GM21447 (cell line): ENCODE data around the gene GDE1.
"Not testable (repeated sequence)": the region's sequence is repeated elsewhere in the genome, so short reads cannot be mapped to it uniquely, and the experiment has no call there.

Experiments
- ATAC-seq: cut with Tn5 transposase; IDR thresholded peaks from one replicate; pipeline ENCODE4 v1.9.1; 2021; ENCODE audit not compliant: unreplicated experiment

The GDE1 gene, protein sequence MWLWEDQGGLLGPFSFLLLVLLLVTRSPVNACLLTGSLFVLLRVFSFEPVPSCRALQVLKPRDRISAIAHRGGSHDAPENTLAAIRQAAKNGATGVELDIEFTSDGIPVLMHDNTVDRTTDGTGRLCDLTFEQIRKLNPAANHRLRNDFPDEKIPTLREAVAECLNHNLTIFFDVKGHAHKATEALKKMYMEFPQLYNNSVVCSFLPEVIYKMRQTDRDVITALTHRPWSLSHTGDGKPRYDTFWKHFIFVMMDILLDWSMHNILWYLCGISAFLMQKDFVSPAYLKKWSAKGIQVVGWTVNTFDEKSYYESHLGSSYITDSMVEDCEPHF

DNA sequence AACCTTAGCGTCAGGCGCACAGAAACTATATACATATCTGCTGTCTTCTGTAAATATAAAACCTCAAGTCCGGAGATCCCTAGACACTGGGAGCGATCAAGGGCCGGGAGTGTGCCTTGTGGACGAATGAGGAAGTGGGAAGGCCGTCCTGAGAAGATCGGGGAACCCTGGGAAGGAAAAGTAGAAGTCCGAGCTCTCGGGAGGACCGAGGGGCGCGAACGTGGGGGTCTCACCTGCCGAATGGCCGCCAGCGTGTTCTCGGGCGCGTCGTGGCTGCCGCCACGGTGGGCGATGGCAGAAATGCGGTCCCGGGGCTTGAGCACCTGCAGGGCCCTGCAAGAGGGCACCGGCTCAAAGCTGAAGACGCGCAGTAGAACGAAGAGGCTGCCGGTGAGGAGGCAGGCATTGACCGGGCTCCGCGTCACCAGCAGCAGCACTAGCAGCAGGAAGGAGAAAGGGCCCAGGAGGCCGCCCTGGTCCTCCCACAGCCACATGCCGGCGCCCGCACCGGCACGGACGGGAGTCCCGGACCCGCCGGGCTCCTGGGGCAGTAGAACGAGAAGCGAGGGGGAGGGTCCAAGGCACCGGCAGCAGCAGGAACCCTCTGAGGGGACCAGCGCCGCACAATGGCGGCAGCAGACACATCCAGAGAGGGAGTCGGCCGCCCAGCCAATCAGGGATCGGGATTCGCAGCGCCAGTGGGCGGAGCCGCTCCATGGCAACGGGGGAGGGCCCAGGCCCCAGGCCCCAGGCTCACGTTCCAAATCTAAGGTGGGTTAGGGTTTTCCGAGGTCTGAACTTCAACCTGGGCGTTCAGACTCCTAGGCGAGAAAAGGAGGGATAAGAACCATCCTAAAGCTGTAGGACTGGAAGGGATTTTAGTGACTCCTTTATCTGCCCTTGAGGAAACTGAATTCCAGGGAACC is at the start of gene GDE1:
Gene GDE1 (minus strand): TSS at position 628 of the 926 bp plus-strand sequence. CDS start 134 bp downstream, at position 494.
- ATAC-seq, result peak; percentile 66

DNA sequence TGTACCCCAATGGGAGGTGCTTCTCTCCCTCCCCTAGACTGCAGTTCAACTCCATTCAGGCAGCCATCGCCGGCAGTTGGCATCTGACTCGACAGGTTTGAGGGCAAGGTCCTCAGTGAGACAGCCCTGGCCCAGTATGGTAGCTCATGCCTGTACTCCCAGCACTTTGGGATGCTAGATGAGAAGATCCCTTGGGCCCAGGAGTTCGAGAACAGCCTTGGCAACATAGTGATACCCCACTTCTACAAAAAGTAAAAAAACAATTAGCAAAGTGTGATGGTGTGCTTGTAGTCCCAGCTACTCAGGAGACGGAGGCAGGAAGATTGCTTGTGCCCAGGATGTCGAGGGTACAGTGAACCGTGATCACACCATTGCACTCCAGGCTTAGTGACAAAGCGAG is 45.7 kb upstream of the GDE1 start:
- ATAC-seq, result no peak

DNA sequence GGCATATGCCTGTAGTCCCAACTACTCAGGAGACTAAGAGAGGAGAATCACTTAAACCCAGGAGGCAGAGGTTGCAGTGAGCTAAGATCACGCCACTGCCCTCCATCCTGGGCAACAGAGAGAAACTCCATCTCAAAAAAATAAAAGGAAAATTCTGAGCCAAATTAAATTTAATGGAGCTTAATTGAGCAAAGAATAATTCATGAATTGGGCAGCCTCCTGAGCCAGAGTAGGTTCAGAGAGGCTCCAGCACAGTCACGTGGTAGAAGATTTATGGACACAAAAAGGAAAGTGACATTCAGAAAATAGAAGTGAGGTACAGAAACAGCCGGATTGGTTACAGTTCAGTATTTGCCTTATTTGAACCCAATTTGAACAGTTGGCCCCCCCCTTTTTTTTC is 44.5 kb upstream of the GDE1 start:
- no peak for ATAC-seq

DNA sequence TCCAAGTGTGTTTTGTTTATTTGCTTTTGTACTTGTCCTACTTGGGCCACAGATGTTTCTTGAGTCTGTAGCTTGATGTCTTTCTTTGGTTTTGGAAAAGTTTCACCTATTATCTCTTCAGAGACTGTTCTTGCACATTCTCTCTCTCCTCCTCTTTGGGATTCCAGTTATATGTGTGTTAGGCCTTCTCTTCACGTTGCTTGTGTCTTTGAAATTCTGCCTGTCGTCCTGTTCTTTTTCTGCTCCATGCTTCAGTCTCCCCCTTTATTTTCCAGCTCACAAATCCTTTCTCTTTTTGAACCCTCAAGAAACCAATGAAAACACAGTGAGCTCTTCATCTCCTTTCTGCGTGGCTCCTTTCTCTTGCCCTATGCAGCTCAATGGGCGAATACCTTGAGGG is 41.5 kb upstream of the GDE1 start:
- ATAC-seq, result no peak

DNA sequence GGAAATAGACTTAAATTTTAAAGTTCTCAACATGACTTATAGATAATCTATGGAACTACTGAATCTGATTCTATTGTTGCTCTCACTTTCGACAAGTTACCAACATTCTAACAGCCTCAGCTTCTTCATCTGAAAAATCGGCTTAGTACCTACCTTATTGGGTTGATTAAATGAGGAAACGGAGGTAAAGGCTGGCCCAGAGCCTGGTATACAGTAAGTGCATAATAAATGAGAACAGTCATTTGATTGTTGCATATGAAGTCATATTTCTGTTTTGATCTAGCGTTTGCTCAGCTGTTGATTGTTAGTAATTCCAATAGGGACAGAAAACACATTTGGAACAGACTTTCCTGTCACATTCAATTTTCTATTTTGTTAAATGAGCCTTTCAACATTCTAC is 38.2 kb upstream of the GDE1 start:
- ATAC-seq, result no peak

DNA sequence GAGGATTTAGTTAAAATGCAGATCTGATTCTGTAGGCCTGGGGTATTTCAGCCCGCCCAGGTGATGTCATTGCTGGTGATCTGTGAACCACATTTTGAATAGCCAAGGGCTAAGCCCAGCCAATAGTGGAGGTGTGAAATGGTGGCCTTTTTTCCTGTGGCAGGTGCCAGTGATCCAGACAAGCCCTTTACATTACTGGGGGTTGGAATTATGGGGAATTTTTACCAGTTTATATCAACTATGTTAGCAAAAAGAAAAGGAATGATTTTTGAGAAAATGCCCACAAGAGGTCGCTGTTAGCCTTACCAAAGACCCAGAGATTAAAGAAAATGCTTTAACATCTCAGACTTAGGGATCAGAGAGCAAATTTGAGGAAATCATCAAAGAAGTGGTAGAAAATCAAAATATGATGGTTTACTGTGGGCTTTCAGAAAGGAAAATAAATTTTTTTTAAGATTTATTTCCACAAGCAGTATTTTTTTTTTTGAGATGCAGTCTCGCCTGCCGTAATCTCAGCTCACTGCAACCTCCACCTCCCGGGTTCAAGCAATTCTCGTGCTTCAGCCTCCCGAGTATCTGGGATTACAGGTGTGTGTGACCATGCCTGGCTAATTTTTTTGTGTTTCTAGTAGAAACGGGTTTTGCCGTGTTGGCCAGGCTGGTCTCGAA is 37.5 kb upstream of the GDE1 start:
- ATAC-seq, result no peak

DNA sequence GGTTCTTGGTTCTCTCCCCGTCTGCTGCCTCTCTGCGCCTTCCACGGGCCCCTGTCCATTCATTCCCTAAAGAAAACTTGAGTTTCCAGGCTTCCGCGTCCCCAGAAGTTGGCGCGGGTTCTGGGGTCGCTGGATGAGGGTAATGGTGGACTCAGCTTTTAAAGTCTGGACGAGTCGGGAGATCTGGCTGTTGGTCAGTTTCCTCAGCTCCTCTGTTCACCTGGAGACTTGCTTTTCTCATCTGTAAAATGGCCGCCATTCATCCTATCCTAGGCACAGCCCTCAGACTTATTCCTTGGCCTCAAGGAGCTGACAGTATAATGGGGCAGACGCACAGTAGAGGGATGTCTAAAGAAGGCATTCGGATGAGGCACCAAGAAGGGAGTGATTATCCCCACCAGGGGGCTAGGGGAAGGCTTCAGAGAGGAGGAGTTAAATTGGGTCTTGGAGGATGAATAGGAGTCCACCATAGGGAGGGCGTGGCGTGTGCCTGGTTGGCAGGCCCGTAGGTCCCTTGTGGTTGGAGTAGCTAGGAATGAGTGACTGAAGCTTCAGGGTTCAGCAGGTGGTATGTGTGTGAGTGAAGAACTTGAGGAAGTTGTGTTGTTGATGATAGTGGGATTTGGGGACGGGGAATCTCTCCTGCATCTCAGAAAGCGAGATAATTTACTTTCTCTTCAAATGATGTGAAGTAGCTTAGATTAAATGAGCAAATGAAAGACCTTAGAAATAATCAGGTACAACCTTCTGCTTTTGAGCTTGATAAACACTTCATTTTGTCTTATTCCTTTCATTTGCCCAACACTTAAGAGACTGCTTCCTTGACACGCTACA is 34.3 kb upstream of the GDE1 start:
- ATAC-seq, result no peak

DNA sequence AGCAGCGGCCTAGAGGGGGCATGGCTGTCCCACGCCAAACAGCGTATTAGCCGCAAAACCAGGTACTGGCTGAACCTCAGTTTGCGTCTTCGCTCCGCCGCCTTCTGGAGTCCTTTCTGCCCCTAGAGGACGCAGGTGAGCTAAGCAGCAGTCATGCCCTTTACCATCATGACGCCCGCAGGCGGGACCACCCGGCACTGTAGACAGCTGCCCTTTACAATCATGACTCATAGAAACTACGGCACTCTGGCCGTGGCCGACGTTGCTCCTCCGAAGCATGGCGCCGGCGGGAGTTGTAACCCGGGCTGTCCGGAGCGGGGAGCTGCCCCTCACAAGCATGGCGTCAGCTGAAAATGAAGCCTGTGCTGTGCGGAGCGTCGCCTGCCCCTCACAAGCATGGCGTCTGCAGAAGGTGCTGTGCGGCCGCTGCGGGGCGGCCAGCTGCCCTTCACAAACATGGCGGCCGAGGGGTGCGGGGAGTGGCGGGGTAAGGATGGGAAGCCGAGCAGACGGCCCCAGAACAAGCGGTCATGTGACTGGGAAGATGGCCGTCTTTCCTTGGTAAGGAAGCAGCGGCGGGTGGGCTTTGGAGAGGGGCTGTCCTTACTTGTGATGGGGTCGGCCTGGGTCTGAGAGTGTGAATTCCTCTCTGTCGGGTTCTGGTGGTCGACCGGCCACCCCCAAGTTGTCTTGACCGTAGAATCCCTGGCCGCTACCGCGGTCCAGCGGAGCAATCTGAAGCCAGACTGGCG is 33.5 kb upstream of the GDE1 start, which contains the start of gene VPS35L:
Gene VPS35L (plus strand): TSS at position 518 of the 752 bp plus-strand sequence. CDS start 27 bp downstream, at position 545.
- peak; percentile 94 for ATAC-seq

DNA sequence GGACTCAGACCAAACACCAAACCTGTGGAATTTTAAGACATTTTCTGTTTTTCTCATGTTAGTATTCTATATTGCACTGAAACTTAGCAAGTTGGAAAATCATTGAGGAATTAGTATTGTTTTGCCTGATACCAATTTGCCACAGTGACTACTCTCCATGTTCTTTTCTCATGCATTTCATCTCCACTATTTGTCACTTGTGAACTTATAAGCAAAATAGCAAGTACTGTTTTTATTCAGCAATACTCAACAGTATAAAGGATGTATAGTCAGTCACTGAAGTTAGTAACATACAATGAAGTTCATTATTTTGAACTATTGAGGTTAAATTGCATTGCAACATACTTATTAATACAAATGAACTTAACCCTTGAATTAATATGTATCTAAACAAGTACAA is 27.8 kb upstream of the GDE1 start:
- ATAC-seq, result no peak

DNA sequence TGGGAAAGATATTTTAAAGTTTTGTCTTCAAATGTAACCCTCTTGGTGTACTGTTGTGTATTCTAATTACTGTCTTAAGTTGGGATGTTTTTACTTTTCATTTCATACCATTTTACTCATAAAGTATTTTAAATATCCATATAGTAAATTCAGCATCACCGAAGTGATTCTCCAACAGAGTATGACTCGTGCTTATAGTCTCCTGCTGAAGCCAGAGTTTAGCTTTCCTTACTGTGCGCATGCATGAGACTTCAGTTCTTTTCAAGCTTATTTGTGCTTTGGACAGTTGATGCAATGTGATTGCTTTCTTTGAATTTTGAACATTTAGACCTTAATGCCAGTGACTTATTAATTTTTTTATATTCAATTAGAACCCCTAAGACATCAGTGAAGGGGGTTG is 26.2 kb upstream of the GDE1 start:
- no peak for ATAC-seq

DNA sequence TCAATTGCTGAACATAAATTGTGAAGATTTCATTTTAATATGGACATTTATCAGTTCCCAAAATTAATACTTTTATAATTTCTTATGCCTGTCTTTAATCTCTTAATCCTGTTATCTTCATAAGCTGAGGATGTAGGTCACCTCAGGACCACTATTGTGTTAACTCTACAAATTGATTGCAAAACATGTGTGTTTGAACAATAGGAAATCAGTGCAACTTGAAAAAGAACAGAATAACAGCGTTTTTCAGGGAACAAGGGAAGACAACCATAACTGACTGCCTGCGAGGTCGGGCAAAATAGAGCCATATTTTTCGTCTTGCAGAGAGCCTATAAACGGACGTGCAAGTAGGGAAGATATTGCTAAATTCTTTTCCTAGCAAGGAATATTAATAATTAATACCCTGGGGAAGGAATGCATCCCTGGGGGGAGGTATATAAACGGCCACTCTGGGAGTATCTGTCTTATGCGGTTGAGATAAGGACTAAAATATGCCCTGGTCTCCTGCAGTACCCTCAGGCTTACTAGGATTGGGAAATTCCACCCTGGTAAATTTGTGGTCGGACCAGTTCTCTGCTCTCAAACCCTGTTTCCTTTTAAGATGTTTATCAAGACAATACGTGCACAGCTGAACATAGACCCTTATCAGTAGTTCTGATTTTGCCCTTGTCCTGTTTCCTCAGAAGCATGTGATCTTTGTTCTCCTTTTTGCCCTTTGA is 21.5 kb upstream of the GDE1 start:
- not testable (repeated sequence) for ATAC-seq

DNA sequence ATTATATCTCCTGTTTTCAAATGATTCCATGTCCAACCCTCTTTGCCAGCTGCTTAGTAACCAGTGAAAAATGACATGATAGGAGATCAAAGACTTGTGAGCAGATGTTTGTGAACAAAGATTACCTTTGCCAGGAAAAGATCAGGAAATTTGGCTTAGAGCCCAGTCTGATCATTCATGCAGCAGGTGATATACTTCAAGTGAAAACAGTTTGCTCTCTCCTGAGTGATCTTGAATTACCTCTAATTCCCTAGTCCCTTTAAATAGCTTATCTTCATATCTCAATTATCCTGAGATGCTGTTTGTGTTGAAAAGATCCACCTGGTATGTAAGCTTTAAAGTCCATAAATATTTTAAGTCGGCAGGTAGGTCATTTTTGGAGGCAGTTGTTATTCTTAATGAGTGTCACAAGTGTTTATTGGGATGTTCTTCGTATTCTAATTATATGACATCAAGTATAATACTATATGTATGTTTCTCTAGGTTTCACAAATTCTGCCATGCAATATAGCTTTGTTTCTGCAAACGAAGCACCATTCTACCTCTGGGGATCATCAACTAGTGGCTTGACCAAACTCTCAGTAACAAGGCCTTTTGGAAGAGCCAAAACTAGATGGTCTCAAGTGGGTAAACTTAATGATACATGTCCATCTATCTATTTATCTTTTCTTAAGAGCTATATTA is 20.4 kb upstream of the GDE1 start:
- no peak for ATAC-seq

DNA sequence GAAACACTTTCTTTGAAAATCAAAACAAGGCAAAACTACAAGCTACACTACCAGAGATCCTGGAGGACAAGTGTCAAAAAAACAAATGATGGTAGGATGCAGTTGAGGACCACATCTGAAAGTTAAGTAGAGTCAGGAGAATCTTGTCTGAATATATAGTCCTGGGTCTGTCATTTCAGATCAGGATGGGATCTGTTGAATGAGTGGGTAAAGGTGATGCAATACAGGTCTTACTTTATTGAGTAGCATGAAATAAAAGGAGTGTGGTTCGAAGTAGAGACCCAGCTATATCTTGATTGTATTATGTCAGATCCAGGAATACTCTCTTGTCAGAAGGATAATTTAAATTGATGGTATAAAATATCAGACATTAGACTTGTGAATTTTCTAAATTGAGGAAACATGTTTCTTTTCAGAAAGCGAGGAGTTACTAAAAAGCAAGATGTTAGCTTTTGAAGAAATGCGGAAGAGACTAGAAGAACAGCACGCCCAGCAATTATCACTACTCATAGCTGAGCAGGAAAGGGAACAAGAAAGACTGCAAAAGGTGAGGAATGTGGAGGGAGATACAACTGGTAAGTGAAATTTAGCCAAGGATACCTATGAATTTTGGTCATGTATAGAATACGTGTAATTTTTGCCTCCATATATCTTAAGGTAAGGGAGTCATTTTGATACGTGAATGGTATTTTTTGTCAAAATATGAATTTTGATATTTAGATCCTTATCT is 18.5 kb upstream of the GDE1 start:
- no peak for ATAC-seq

DNA sequence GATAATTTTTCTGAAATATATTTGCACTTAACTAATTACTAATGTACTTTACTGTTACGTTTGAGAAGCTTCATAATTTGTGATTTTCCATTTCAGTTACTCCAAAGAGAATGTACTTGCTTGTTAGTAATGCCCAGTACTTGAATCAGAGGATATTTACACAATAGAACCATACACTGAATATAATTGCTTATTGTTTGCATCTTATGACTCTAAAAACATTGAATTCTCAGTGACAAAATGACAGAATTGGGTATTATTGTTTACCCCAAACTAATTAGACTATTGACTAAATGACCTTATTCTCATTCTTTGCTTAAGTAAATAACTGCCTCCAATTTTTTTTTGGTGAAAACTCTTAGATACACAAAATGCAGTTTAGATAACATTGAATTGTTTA is 10.7 kb upstream of the GDE1 start:
- no peak for ATAC-seq

DNA sequence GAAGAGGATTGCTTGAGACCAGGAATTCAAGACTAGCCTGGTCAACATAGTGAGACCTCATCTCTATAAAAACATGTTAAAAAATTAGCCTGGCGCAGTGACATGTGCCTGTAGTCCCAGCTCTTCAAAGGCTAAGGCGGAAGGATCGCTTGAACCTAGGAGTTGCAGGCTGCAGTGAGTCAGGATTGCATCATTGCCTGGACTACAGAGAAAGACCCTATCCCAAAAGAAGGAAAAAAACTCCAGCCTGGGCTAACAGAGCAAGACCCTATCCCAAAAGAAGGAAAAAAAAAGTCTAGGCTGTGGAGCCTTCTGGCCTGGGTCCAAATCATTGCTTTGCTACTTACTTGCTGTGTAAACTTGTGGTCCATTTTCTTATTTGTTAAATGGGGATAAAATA is 6.8 kb upstream of the GDE1 start:
- no peak for ATAC-seq

DNA sequence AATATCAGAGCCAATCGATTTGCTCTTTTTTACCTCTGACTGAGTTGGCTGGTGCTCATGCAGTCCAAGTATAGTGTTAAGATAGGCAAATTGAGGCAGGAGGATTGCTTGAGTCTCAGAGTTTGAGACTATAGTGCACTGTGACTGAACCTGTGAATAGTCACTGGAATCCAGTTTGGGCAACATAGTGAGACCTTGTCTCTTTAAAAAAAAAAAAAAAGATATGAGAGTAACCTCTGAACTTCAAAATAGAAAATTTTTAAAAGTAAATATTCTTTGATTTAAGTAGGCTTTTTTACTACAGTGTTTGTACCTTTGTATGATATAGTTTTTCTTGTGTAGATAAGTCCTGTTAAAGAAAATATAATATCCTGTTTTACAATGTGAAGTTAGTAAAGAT is 5.3 kb upstream of the GDE1 start:
- no peak for ATAC-seq

DNA sequence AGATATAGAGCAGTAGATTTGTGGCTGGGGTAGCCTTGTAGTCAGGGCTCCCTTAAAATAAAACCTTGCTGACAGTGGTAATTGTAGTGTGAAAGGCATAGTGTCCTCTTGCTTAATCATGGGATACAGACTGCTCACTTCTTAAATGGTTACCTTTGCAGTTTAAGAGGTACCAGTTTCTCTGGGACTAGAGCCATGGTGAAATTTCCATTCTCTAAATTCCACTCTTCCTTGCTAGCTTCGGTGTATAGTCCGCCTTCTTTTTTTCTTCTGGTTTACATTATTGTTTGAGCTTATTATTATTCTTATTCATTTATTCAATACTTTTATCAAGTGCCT is 3.5 kb upstream of the GDE1 start:
- ATAC-seq, result no peak
